IMR-90 (cell line): ENCODE measurements around the gene COL4A1. TPM values are rescaled to one million over a fixed set of nuclear protein-coding genes. Genes with fewer than 3 reads are reported as not detected.

ENCODE experiments used
- ATAC-seq: fragments of 200-7000 bp; cut with Tn5 transposase; 2 replicates; pipeline ENCODE4 v1.9.1; 2020; ENCODE audit warnings: low read depth, mild to moderate bottlenecking, moderate library complexity
- BruUV-seq: library from RNA; stranded (reverse); fragments of 400-500 nt; replicated peaks from 2 replicates; lab custom pipeline; 2021; lab: Mats Ljungman, UMichigan
- CTCF ChIA-PET: fragments of 300-600 bp; formaldehyde crosslinking; extraction: SDS; loops from one replicate; lab custom pipeline; 2021; ENCODE audit warnings: antibody characterized with exemption; lab: Yijun Ruan, JAX
- POLR2A ChIA-PET: fragments of 300-600 bp; sonication (Branson Sonifier 250); formaldehyde crosslinking; loops from one replicate; lab custom pipeline; 2022; ENCODE audit warnings: antibody characterized with exemption; ENCODE audit not compliant: unreplicated experiment; lab: Charles Lee
- DNase-seq: peaks from one replicate; pipeline ENCODE4 v3.0.0; 2013
- H2AFZ ChIP-seq: replicated peaks from 2 replicates; pipeline ENCODE3; 2013; ENCODE audit warnings: low read length, mild to moderate bottlenecking; ENCODE audit not compliant: poor library complexity
- H2AK5ac ChIP-seq: 2 replicates; pipeline ENCODE4 v1.6.1; 2013; ENCODE audit warnings: low read depth, low read length, inconsistent platforms
- H2AK9ac ChIP-seq: replicated peaks from 2 replicates; pipeline ENCODE3; 2013; ENCODE audit warnings: mild to moderate bottlenecking, low read depth, low read length, moderate library complexity; ENCODE audit not compliant: poor library complexity
- H2BK120ac ChIP-seq: 2 replicates; pipeline ENCODE4 v1.6.1; 2013; ENCODE audit warnings: low read depth, low read length, inconsistent platforms
- H2BK15ac ChIP-seq: 3 replicates; pipeline ENCODE4 v1.6.1; 2013; ENCODE audit warnings: low read depth, low read length, inconsistent platforms
- H2BK20ac ChIP-seq: 2 replicates; pipeline ENCODE4 v1.6.1; 2013; ENCODE audit warnings: low read depth, mild to moderate bottlenecking, inconsistent platforms, low read length, moderate library complexity
- H2BK5ac ChIP-seq: 2 replicates; pipeline ENCODE4 v1.6.1; 2013; ENCODE audit warnings: mild to moderate bottlenecking, low read depth, low read length, inconsistent platforms; ENCODE audit not compliant: poor library complexity, severe bottlenecking
- H3K14ac ChIP-seq: replicated peaks from 2 replicates; pipeline ENCODE4 v1.6.1; 2013; ENCODE audit warnings: low read depth, low read length, inconsistent platforms
- H3K18ac ChIP-seq: 2 replicates; pipeline ENCODE4 v1.6.1; 2013; ENCODE audit warnings: low read depth, low read length, control low read depth
- H3K23ac ChIP-seq: 2 replicates; pipeline ENCODE4 v1.6.1; 2013; ENCODE audit warnings: low read depth, low read length, inconsistent platforms
- H3K27ac ChIP-seq: 2 replicates; pipeline ENCODE4 v1.5.1; 2013; ENCODE audit warnings: mild to moderate bottlenecking, control low read depth, low read length; ENCODE audit not compliant: insufficient read depth
- H3K27me3 ChIP-seq: 2 replicates; pipeline ENCODE4 v1.6.1; 2013; ENCODE audit warnings: low read length; ENCODE audit not compliant: control insufficient read depth, insufficient read depth
- H3K36me3 ChIP-seq: 2 replicates; pipeline ENCODE4 v1.6.1; 2013; ENCODE audit warnings: low read length, mixed read lengths; ENCODE audit not compliant: control insufficient read depth, insufficient read depth
- H3K4ac ChIP-seq: 2 replicates; pipeline ENCODE4 v1.6.1; 2013; ENCODE audit warnings: low read depth, low read length, inconsistent platforms
- H3K4me1 ChIP-seq: 2 replicates; pipeline ENCODE4 v1.6.1; 2013; ENCODE audit warnings: low read length, mixed read lengths; ENCODE audit not compliant: control insufficient read depth, insufficient read depth
- H3K4me2 ChIP-seq: 2 replicates; pipeline ENCODE4 v1.6.1; 2013; ENCODE audit warnings: low read depth, mild to moderate bottlenecking, control low read depth, low read length, moderate library complexity
- H3K4me3 ChIP-seq: 2 replicates; pipeline ENCODE4 v1.5.1; 2013; ENCODE audit warnings: low read depth, mild to moderate bottlenecking, control low read depth, low read length, moderate library complexity; ENCODE audit not compliant: insufficient read depth
- H3K56ac ChIP-seq: 2 replicates; pipeline ENCODE4 v1.6.1; 2013; ENCODE audit warnings: low read length, inconsistent platforms; ENCODE audit not compliant: insufficient read depth; ENCODE audit errors: extremely low read depth
- H3K79me1 ChIP-seq, 2 experiments: 2 replicates each; pipeline ENCODE4 v1.6.1; 2013; ENCODE audit warnings: low read length in 2 of 2, inconsistent platforms in 1 of 2, low read depth in 1 of 2
- H3K9ac ChIP-seq: 2 replicates; pipeline ENCODE4 v1.6.1; 2013; ENCODE audit warnings: low read depth, low read length, control low read depth
- H3K9me1 ChIP-seq: 2 replicates; pipeline ENCODE4 v1.6.1; 2013; ENCODE audit warnings: low read length, inconsistent platforms; ENCODE audit not compliant: insufficient read depth
- H3K9me3 ChIP-seq: 2 replicates; pipeline ENCODE4 v1.6.1; 2013; ENCODE audit warnings: low read length; ENCODE audit not compliant: control insufficient read depth, insufficient read depth
- H4K20me1 ChIP-seq: 2 replicates; pipeline ENCODE4 v1.6.1; 2013; ENCODE audit warnings: low read length, inconsistent platforms; ENCODE audit not compliant: insufficient read depth
- H4K5ac ChIP-seq: 2 replicates; pipeline ENCODE4 v1.6.1; 2013; ENCODE audit warnings: mild to moderate bottlenecking, low read depth, low read length, control low read depth
- H4K8ac ChIP-seq, 2 experiments: 2 replicates each; pipeline ENCODE4 v1.6.1; 2013; ENCODE audit warnings: low read depth in 2 of 2, low read length in 2 of 2, control low read depth in 1 of 2, inconsistent platforms in 1 of 2
- H4K91ac ChIP-seq: 2 replicates; pipeline ENCODE4 v1.6.1; 2013; ENCODE audit warnings: low read depth, low read length, inconsistent platforms; ENCODE audit not compliant: insufficient read depth
- BHLHE40 ChIP-seq: fragments of 150-350 bp; IDR thresholded peaks from 2 replicates; pipeline ENCODE4 v1.6.1; 2016; ENCODE audit warnings: mild to moderate bottlenecking, low read depth, low read length
- CEBPB ChIP-seq: IDR thresholded peaks from 2 replicates; pipeline ENCODE4 v1.6.1; 2012; ENCODE audit warnings: low read depth, low read length, improper control_type of control experiment
- CHD1 ChIP-seq: IDR thresholded peaks from 2 replicates; pipeline ENCODE4 v1.6.1; 2012; ENCODE audit warnings: low read depth, low read length, improper control_type of control experiment
- ELK1 ChIP-seq: fragments of 150-350 bp; IDR thresholded peaks from 2 replicates; pipeline ENCODE4 v1.6.1; 2016; ENCODE audit warnings: low read depth, mild to moderate bottlenecking, low read length, moderate library complexity, borderline replicate concordance
- FOS ChIP-seq: fragments of 150-350 bp; IDR thresholded peaks from 2 replicates; pipeline ENCODE4 v1.6.1; 2016; ENCODE audit warnings: low read depth, low read length
- MAFK ChIP-seq: IDR thresholded peaks from 2 replicates; pipeline ENCODE4 v1.6.1; 2012; ENCODE audit warnings: low read depth, low read length, improper control_type of control experiment
- MAZ ChIP-seq: IDR thresholded peaks from 2 replicates; pipeline ENCODE4 v1.6.1; 2012; ENCODE audit warnings: low read depth, mild to moderate bottlenecking, low read length, improper control_type of control experiment, moderate library complexity, borderline replicate concordance
- MXI1 ChIP-seq: IDR thresholded peaks from 2 replicates; pipeline ENCODE4 v1.6.1; 2012; ENCODE audit warnings: low read depth, mild to moderate bottlenecking, low read length, moderate library complexity, borderline replicate concordance
- NFE2L2 ChIP-seq: fragments of 150-350 bp; IDR thresholded peaks from 2 replicates; pipeline ENCODE4 v1.6.1; 2016; ENCODE audit warnings: low read depth, mild to moderate bottlenecking, low read length
- POLR2A ChIP-seq: IDR thresholded peaks from 2 replicates; pipeline ENCODE4 v1.6.1; 2012; ENCODE audit warnings: mild to moderate bottlenecking, low read depth, low read length
- RAD21 ChIP-seq: IDR thresholded peaks from 2 replicates; pipeline ENCODE4 v1.6.1; 2012; ENCODE audit warnings: low read length, improper control_type of control experiment
- RCOR1 ChIP-seq: IDR thresholded peaks from 2 replicates; pipeline ENCODE4 v1.6.1; 2012; ENCODE audit warnings: mild to moderate bottlenecking, low read length, improper control_type of control experiment; ENCODE audit not compliant: insufficient replicate concordance
- RFX5 ChIP-seq: IDR thresholded peaks from 2 replicates; pipeline ENCODE4 v1.8.0; 2012; ENCODE audit warnings: low read depth, mild to moderate bottlenecking, low read length, moderate library complexity
- SMC3 ChIP-seq: fragments of 150-350 bp; IDR thresholded peaks from 2 replicates; pipeline ENCODE4 v1.6.1; 2016; ENCODE audit warnings: low read depth, mild to moderate bottlenecking, antibody characterized with exemption, low read length, moderate library complexity
- USF2 ChIP-seq: fragments of 150-350 bp; IDR thresholded peaks from 2 replicates; pipeline ENCODE4 v1.6.1; 2017; ENCODE audit warnings: mild to moderate bottlenecking, antibody characterized with exemption, low read length, low read depth
- WGBS, 2 experiments: methylation state at CpG; one replicate each; pipeline versions ENCODE4 v1.1.5 to v1.1.7; 2013; ENCODE audit warnings: missing lambda C conversion rate in 2 of 2; ENCODE audit not compliant: insufficient read length in 1 of 2; ENCODE audit errors: extremely low coverage in 2 of 2; 5-methylcytosine and 5-hydroxymethylcytosine counted together
- dilution Hi-C: fragments of 300-500 bp; cut with HindIII; formaldehyde crosslinking; loops from one replicate; pipeline ENCODE4 v1.14.3; 2018; ENCODE audit warnings: low sequenced_read_pairs; ENCODE audit not compliant: unreplicated experiment
- in situ Hi-C: fragments of 300-500 bp; cut with MboI; formaldehyde crosslinking; loops from 3 replicates; pipeline ENCODE4 v1.14.3; 2019; ENCODE audit warnings: low sequenced_read_pairs, inconsistent platforms, mixed read lengths
- intact Hi-C: fragments of 100-400 bp; cut with micrococcal nuclease; formaldehyde crosslinking; loops from 2 replicates; pipeline ENCODE4 v1.10.0; 2022
- polyA plus RNA-seq, 3 experiments: library from polyadenylated mRNA; depleted of rRNA; stranded (reverse); fragments of >200 nt; gene quantifications; 2 replicates each; pipeline ENCODE4 v1.2.3, GENCODE V29; 2012; ENCODE audit warnings: low replicate concordance in 1 of 3
- total RNA-seq: library from RNA; depleted of rRNA; stranded (reverse); fragments of >200 nt; gene quantifications from 2 replicates; pipeline ENCODE4 v1.2.3, GENCODE V29; 2012
- TF ChIP-seq, protein P1 (sequence below): conservative IDR thresholded peaks from 2 replicates; pipeline ENCODE4 v1.5.1; 2012; ENCODE audit warnings: mild to moderate bottlenecking, low read depth, low read length, improper control_type of control experiment

The COL4A1 gene
- total and polyA plus RNA-seq, 2 of the 4 experiments (the other 2 are of a cell fraction) = 230 to 337 TPM

DNA sequence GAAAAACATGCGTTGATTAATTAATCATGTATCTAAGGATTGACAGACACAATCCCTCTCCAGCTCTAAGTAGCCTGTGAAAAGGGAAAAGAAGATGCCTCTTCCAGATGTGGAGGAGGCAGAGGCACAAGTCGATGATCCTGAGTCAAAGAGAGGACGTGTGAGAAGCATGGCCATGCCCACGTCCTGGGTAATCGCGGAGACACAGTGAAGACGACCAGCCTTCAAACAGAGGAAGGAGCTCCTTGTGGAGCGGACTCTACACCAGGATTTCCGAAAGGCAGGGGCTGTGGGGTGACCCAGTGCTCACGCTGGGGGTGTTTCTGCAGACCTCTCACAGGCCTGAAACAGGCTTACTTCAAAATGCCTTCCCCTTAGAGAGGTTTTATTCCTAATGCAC is 70.5 kb downstream of the COL4A1 start:
- no peak overlapping the region for H4K91ac ChIP-seq
- intact Hi-C loops (no loop called here), dilution Hi-C loops (no loop called here), in situ Hi-C loops (no loop called here)
- peaks cover 43% of the 10 kb centered on the region for H4K20me1 ChIP-seq
- no peak overlapping the region for H3K9ac ChIP-seq
- H4K5ac ChIP-seq = no peak overlapping the region
- ChIA-PET POLR2A (no interaction called here), CTCF (no interaction called here)
- H4K8ac ChIP-seq = no peak overlapping the region
- 90% methylated on average over 5 of the region's 10 CpGs; no CpG with 5 or more reads in 1 of the 2 experiments for WGBS, 2 experiments
- H3K27me3 ChIP-seq = no peaks in the 10 kb centered on the region
- peaks cover 20 to 87% of the 10 kb centered on the region in 2 experiments for H3K79me1 ChIP-seq
- no peak overlapping the region for H2AFZ ChIP-seq
- no peak overlapping the region for H2BK20ac ChIP-seq
- no peak overlapping the region for H3K56ac ChIP-seq
- ATAC-seq (no peak), DNase-seq (no peak)
- no peak overlapping the region for H3K4me3 ChIP-seq
- H2AK9ac ChIP-seq = no peak overlapping the region
- H3K36me3 ChIP-seq = peaks cover 36% of the 10 kb centered on the region
- no peak overlapping the region for H3K23ac ChIP-seq
- no peaks in the 10 kb centered on the region for H3K9me3 ChIP-seq
- H3K4ac ChIP-seq = no peak overlapping the region
- no peak overlapping the region for H3K14ac ChIP-seq
- H2BK15ac ChIP-seq = no peak overlapping the region
- H2AK5ac ChIP-seq = no peak overlapping the region
- H2BK120ac ChIP-seq = no peak overlapping the region
- TF ChIP-seq USF2 (no peak), POLR2A (no peak), CEBPB (no peak), CHD1 (no peak), SMC3 (no peak), RAD21 (no peak), MXI1 (no peak), MAFK (no peak), RCOR1 (no peak), FOS (no peak), NFE2L2 (no peak), RFX5 (no peak), BHLHE40 (no peak), MAZ (no peak), ELK1 (no peak)
- TF ChIP-seq, protein P1, sequence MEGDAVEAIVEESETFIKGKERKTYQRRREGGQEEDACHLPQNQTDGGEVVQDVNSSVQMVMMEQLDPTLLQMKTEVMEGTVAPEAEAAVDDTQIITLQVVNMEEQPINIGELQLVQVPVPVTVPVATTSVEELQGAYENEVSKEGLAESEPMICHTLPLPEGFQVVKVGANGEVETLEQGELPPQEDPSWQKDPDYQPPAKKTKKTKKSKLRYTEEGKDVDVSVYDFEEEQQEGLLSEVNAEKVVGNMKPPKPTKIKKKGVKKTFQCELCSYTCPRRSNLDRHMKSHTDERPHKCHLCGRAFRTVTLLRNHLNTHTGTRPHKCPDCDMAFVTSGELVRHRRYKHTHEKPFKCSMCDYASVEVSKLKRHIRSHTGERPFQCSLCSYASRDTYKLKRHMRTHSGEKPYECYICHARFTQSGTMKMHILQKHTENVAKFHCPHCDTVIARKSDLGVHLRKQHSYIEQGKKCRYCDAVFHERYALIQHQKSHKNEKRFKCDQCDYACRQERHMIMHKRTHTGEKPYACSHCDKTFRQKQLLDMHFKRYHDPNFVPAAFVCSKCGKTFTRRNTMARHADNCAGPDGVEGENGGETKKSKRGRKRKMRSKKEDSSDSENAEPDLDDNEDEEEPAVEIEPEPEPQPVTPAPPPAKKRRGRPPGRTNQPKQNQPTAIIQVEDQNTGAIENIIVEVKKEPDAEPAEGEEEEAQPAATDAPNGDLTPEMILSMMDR = no peak
- no TSS peak for BruUV-seq
- no peak overlapping the region for H3K18ac ChIP-seq
- H2BK5ac ChIP-seq = no peak overlapping the region
- H3K9me1 ChIP-seq = peaks cover 20% of the 10 kb centered on the region
- H3K4me2 ChIP-seq = no peak overlapping the region
- H3K4me1 ChIP-seq = peaks cover 23% of the 10 kb centered on the region
- H3K27ac ChIP-seq = no peak overlapping the region
